Raji (cell line): Measurements from ENCODE around the gene M6PR.

Experiments used
- POLR2A ChIP-seq: IDR thresholded peaks from 2 replicates; pipeline ENCODE4 v1.6.1; 2011; ENCODE audit warnings: low read depth, low read length, control low read depth; ENCODE audit not compliant: insufficient read depth

The M6PR gene

GRCh38 chr12:8891976-8892375, 57.5 kb downstream of the M6PR start:
- no peak for TF ChIP-seq POLR2A
